Measurements from ENCODE around the gene SLC22A7.

Gene SLC22A7

GRCh38 chr6:43294536-43294935, 3.5 kb upstream of the SLC22A7 start:
- no peak for DNase-seq
- Histone ChIP-seq H3K79me2 (ENCODE audit: low read length) (no peaks in the 10 kb centered on the region), H4K20me1 (ENCODE audit: insufficient read depth, low read length) (no peaks in the 10 kb centered on the region), H3K9me3 (replicated peaks; ENCODE audit: insufficient read depth, low read length) (no peaks in the 10 kb centered on the region), H3K9me2 (replicated peaks; ENCODE audit: insufficient read depth, low read length) (no peaks in the 10 kb centered on the region), H3F3A (ENCODE audit: insufficient read depth, low read length) (no peaks in the 10 kb centered on the region), H3K4me2 (ENCODE audit: low read depth, low read length) (no peak overlapping the region), H2AFZ (ENCODE audit: low read length) (no peak overlapping the region), H3K36me3 (replicated peaks; ENCODE audit: insufficient read depth, low read length) (no peaks in the 10 kb centered on the region), H3K27me3 (replicated peaks; ENCODE audit: insufficient read depth, low read length) (no peaks in the 10 kb centered on the region), H3K4me1 (ENCODE audit: low read length) (no peaks in the 10 kb centered on the region), H3K9ac (ENCODE audit: low read length) (no peak overlapping the region), H3K4me3 (ENCODE audit: low read length) (no peak overlapping the region), H3K27ac (ENCODE audit: low read length) (no peak overlapping the region)
- TF ChIP-seq EZH2 (optimal IDR thresholded peaks at IDR 0.05; ENCODE audit: low read depth, low read length) (no peak), CTCF (IDR thresholded peaks at IDR 0.05; ENCODE audit: low read length) (no peak), EZH2phosphoT487 (IDR thresholded peaks at IDR 0.05; ENCODE audit: low read length) (no peak)

GRCh38 chr6:43295456-43295855, 2.6 kb upstream of the SLC22A7 start:
- Histone ChIP-seq H3K4me3 (ENCODE audit: low read length) (no peak overlapping the region), H3K4me1 (ENCODE audit: low read length) (no peaks in the 10 kb centered on the region), H4K20me1 (ENCODE audit: insufficient read depth, low read length) (no peaks in the 10 kb centered on the region), H3K27me3 (replicated peaks; ENCODE audit: insufficient read depth, low read length) (no peaks in the 10 kb centered on the region), H3F3A (ENCODE audit: insufficient read depth, low read length) (no peaks in the 10 kb centered on the region), H3K36me3 (replicated peaks; ENCODE audit: insufficient read depth, low read length) (no peaks in the 10 kb centered on the region), H3K9me3 (replicated peaks; ENCODE audit: insufficient read depth, low read length) (no peaks in the 10 kb centered on the region), H3K79me2 (ENCODE audit: low read length) (no peaks in the 10 kb centered on the region), H3K9me2 (replicated peaks; ENCODE audit: insufficient read depth, low read length) (no peaks in the 10 kb centered on the region), H3K27ac (ENCODE audit: low read length) (no peak overlapping the region), H2AFZ (ENCODE audit: low read length) (no peak overlapping the region), H3K4me2 (ENCODE audit: low read depth, low read length) (no peak overlapping the region), H3K9ac (ENCODE audit: low read length) (no peak overlapping the region)
- TF ChIP-seq CTCF (IDR thresholded peaks at IDR 0.05; ENCODE audit: low read length): no peak
- no peak for TF ChIP-seq EZH2phosphoT487 (IDR thresholded peaks at IDR 0.05; ENCODE audit: low read length)
- TF ChIP-seq EZH2 (optimal IDR thresholded peaks at IDR 0.05; ENCODE audit: low read depth, low read length): no peak
- DNase-seq: no peak

- H3K4me3 ChIP-seq (ENCODE audit: low read length): no peak overlapping the region
- H3K79me2 ChIP-seq (ENCODE audit: low read length): no peaks in the 10 kb centered on the region
- H4K20me1 ChIP-seq (ENCODE audit: insufficient read depth, low read length): no peaks in the 10 kb centered on the region
- H3K9me2 ChIP-seq (replicated peaks; ENCODE audit: insufficient read depth, low read length): no peaks in the 10 kb centered on the region
- H3K4me2 ChIP-seq (ENCODE audit: low read depth, low read length): no peak overlapping the region
- H3F3A ChIP-seq (ENCODE audit: insufficient read depth, low read length): no peaks in the 10 kb centered on the region
- H3K9ac ChIP-seq (ENCODE audit: low read length): no peak overlapping the region
- no peak for TF ChIP-seq EZH2phosphoT487 (IDR thresholded peaks at IDR 0.05; ENCODE audit: low read length)
- no peak for TF ChIP-seq CTCF (IDR thresholded peaks at IDR 0.05; ENCODE audit: low read length)
- TF ChIP-seq EZH2 (optimal IDR thresholded peaks at IDR 0.05; ENCODE audit: low read depth, low read length): no peak
- H3K27me3 ChIP-seq (replicated peaks; ENCODE audit: insufficient read depth, low read length): no peaks in the 10 kb centered on the region
- H3K9me3 ChIP-seq (replicated peaks; ENCODE audit: insufficient read depth, low read length): no peaks in the 10 kb centered on the region
- H2AFZ ChIP-seq (ENCODE audit: low read length): no peak overlapping the region
- no peaks in the 10 kb centered on the region for H3K4me1 ChIP-seq (ENCODE audit: low read length)
- H3K27ac ChIP-seq (ENCODE audit: low read length): no peak overlapping the region
- no peak for DNase-seq
- no peaks in the 10 kb centered on the region for H3K36me3 ChIP-seq (replicated peaks; ENCODE audit: insufficient read depth, low read length)
Measured at GRCh38 chr6:43296780-43297497, 1.1 kb upstream of the SLC22A7 start.
